Osteoblast (primary cell): ENCODE data around the gene MOB4. TPM values are rescaled to one million over a fixed set of nuclear protein-coding genes. Genes with fewer than 3 reads are reported as not detected.
"Not testable (repeated sequence)": the region's sequence is repeated elsewhere in the genome, so short reads cannot be mapped to it uniquely, and the experiment has no call there.

Experiments
- DNase-seq: peaks from one replicate; pipeline ENCODE4 v3.0.0; 2011; ENCODE audit warnings: low spot score, mixed read lengths; ENCODE audit not compliant: insufficient read length; ENCODE audit errors: missing footprints
- H2AFZ ChIP-seq: 2 replicates; pipeline ENCODE4 v1.6.0; 2011; ENCODE audit warnings: mild to moderate bottlenecking, low read length
- H3K27ac ChIP-seq: 2 replicates; pipeline ENCODE4 v1.5.1; 2011; ENCODE audit warnings: mild to moderate bottlenecking, low read depth, low read length, moderate library complexity
- H3K27me3 ChIP-seq: 2 replicates; pipeline ENCODE4 v1.6.0; 2012; ENCODE audit warnings: mild to moderate bottlenecking, control low read depth, inconsistent platforms, low read length, moderate library complexity; ENCODE audit not compliant: insufficient read depth
- H3K36me3 ChIP-seq: 2 replicates; pipeline ENCODE4 v1.5.1; 2011; ENCODE audit warnings: mild to moderate bottlenecking, low read length, control low read depth, moderate library complexity; ENCODE audit not compliant: insufficient read depth
- H3K4me1 ChIP-seq: 2 replicates; pipeline ENCODE4 v1.5.1; 2011; ENCODE audit warnings: mild to moderate bottlenecking, low read length, control low read depth, moderate library complexity; ENCODE audit not compliant: insufficient read depth
- H3K4me2 ChIP-seq: 2 replicates; pipeline ENCODE4 v1.6.0; 2011; ENCODE audit warnings: mild to moderate bottlenecking, low read length; ENCODE audit not compliant: insufficient read depth
- H3K4me3 ChIP-seq: fragments of 200-600 bp; sonication (generic); 3 replicates; pipeline ENCODE4 v1.5.1; 2012; ENCODE audit warnings: mild to moderate bottlenecking, low read length, inconsistent platforms; ENCODE audit not compliant: insufficient read depth
- H3K79me2 ChIP-seq: 2 replicates; pipeline ENCODE4 v1.6.0; 2012; ENCODE audit warnings: mild to moderate bottlenecking, low read length, control low read depth, inconsistent platforms; ENCODE audit not compliant: insufficient read depth
- H3K9me3 ChIP-seq: 2 replicates; pipeline ENCODE4 v1.5.1; 2011; ENCODE audit warnings: low read depth, low read length, control low read depth
- H4K20me1 ChIP-seq: 2 replicates; pipeline ENCODE4 v1.6.0; 2012; ENCODE audit warnings: mild to moderate bottlenecking, low read length, control low read depth; ENCODE audit not compliant: insufficient read depth
- CTCF ChIP-seq: IDR thresholded peaks from 2 replicates; pipeline ENCODE4 v1.5.1; 2011; ENCODE audit warnings: mild to moderate bottlenecking, low read depth, low read length, moderate library complexity; ENCODE audit errors: extremely low read depth
- total RNA-seq: library from RNA; depleted of rRNA; stranded (reverse); fragments of >200 nt; gene quantifications from 2 replicates; pipeline ENCODE4 v1.2.3, GENCODE V29; 2012

Gene MOB4
- total RNA-seq, 1 donor: 26.4 TPM

- DNase-seq, H4K20me1 ChIP-seq, H3K36me3 ChIP-seq, H2AFZ ChIP-seq, H3K27ac ChIP-seq, H3K27me3 ChIP-seq, H3K79me2 ChIP-seq, H3K4me1 ChIP-seq, H3K9me3 ChIP-seq, H3K4me2 ChIP-seq, H3K4me3 ChIP-seq: not testable (repeated sequence)
Observed at GRCh38 chr2:197587255-197587654, 71.4 kb downstream of the MOB4 start.

- Histone ChIP-seq H4K20me1 (no peaks in the 10 kb centered on the region), H3K4me3 (no peak overlapping the region), H3K36me3 (no peaks in the 10 kb centered on the region), H3K4me2 (no peak overlapping the region), H2AFZ (no peak overlapping the region), H3K27me3 (no peaks in the 10 kb centered on the region), H3K9me3 (no peaks in the 10 kb centered on the region), H3K27ac (no peak overlapping the region), H3K79me2 (no peaks in the 10 kb centered on the region), H3K4me1 (no peaks in the 10 kb centered on the region)
- no peak for TF ChIP-seq CTCF
- DNase-seq: peak; percentile 9
Observed at GRCh38 chr2:197591339-197592072, 75.6 kb downstream of the MOB4 start.

GRCh38 chr2:197596766-197597165 is 80.9 kb downstream of the MOB4 start:
- H3K27me3 ChIP-seq: no peaks in the 10 kb centered on the region
- H2AFZ ChIP-seq: no peak overlapping the region
- no peaks in the 10 kb centered on the region for H4K20me1 ChIP-seq
- peaks cover 5% of the 10 kb centered on the region for H3K4me1 ChIP-seq
- no peaks in the 10 kb centered on the region for H3K36me3 ChIP-seq
- DNase-seq: peak; percentile 9
- no peaks in the 10 kb centered on the region for H3K9me3 ChIP-seq
- TF ChIP-seq CTCF: no peak
- no peak overlapping the region for H3K4me2 ChIP-seq
- no peak overlapping the region for H3K4me3 ChIP-seq
- H3K79me2 ChIP-seq: no peaks in the 10 kb centered on the region
- H3K27ac ChIP-seq: no peak overlapping the region

GRCh38 chr2:197597166-197597565 is 81.3 kb downstream of the MOB4 start:
- H2AFZ ChIP-seq: no peak overlapping the region
- no peak overlapping the region for H3K4me2 ChIP-seq
- peaks cover 5% of the 10 kb centered on the region for H3K4me1 ChIP-seq
- no peak for TF ChIP-seq CTCF
- no peak for DNase-seq
- no peak overlapping the region for H3K4me3 ChIP-seq
- H4K20me1 ChIP-seq: no peaks in the 10 kb centered on the region
- no peaks in the 10 kb centered on the region for H3K36me3 ChIP-seq
- no peaks in the 10 kb centered on the region for H3K27me3 ChIP-seq
- H3K27ac ChIP-seq: no peak overlapping the region
- H3K79me2 ChIP-seq: no peaks in the 10 kb centered on the region
- no peaks in the 10 kb centered on the region for H3K9me3 ChIP-seq
